Endometrial microvascular endothelial cells (primary cell): ENCODE data around the gene FIP1L1. TPM values are rescaled to one million over a fixed set of nuclear protein-coding genes. Genes with fewer than 3 reads are reported as not detected.
"Not testable (repeated sequence)": the region's sequence is repeated elsewhere in the genome, so short reads cannot be mapped to it uniquely, and the experiment has no call there.

ENCODE experiments used
- in situ Hi-C: cut with HindIII; loops from 2 replicates; pipeline ENCODE4 v1.10.0; 2017; ENCODE audit warnings: low sequenced_read_pairs, low pct_unique_long_range_greater_than_20kb; ENCODE audit errors: inconsistent ontology term
- total RNA-seq: library from RNA; depleted of rRNA; stranded (reverse); fragments of >200 nt; gene quantifications from one replicate; pipeline ENCODE4 v1.2.3, GENCODE V29; 2015; ENCODE audit errors: inconsistent ontology term

Gene FIP1L1
- total RNA-seq, 1 donor from 2014 or later: 38.1 TPM

DNA sequence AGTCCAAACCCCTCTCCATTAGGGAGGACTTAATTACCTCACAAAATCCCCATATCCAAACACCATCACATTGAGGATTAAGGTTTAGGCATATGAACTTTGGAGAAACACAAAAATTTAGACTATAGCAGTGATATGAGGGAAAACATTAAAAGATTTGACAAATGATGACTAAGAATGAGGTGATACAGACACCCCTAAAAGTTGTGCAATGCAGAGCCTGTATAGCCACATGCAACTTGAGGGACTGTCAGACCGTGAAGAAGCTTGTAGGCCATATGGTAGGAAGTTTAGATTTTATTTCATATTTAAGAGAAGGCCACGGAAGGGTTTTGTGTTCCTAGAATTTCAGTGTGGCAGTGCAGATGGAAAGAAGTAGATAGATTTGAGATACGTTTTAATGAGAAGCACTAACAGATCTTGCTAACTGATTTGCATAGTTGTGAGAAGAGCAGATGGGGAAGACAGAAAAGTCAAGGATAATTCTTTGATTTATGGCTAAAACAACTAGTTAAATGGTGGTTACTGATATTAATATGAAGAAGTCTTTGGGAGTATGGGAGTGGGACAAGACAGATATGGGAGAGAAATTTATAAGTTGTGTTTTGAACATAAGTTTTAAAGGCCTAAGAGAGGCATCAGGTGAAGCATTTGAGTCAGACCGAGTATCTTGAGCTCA, 5.5 kb upstream of the FIP1L1 start:
- in situ Hi-C loops: no loop called here

DNA sequence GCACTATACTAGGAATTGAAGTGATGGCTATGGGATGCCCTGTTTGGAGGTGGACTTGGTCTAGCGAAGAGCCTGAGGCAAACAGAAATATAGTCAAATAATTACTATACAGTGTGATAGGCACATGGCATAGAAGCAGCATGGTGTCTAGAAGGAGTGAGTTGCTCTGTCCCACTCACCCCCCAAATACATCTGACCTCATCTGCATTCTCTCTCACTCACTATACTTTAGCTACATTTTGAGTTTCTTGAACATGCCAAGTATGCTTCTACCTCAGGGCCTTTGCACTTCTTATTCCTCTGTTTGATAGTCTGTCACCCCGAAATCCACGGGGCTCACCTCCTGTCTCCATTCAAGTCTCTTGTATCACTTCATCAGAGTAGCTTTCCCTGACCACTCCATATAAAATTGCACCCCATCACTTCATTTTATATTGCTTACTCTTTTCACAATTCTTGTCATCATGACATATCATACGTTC, 2.6 kb upstream of the FIP1L1 start:
- in situ Hi-C loops: no loop called here

DNA sequence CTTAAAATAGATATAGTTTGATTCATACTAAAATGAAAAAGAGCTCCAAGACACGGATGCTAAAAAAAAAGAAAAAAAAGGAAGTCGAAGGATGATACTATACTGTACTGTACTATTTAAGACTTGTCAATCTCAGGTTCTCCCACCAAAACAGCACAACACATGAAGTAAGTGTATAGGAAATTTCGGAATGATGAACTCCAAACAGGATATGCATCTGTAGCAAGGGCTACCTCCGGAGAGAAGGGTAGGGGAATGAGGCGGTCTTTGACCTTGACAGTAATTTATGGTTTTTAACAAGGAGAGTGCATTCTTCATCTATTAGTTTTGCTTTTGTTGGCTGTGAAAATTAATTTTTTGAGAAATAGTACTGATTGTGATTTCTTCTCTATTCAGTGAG, 541 bp upstream of the FIP1L1 start:
- in situ Hi-C loops: no loop called here

DNA sequence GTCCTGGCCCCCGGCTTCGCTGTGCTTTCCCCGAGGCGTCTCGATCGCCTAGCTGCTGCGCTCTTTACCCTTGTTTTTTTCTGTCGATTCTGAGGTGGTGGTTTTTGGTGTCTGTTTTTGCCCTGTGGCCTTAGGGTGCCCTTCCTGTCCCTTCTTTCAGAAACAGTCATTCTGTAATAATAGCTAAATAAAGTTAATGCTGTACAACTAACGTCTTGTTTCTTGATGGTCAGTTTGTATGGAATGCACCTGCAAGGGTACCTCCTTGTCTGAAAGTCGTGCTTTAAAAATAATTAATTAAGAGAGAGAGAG, 686 bp downstream of the FIP1L1 start:
- in situ Hi-C loops: no loop called here

DNA sequence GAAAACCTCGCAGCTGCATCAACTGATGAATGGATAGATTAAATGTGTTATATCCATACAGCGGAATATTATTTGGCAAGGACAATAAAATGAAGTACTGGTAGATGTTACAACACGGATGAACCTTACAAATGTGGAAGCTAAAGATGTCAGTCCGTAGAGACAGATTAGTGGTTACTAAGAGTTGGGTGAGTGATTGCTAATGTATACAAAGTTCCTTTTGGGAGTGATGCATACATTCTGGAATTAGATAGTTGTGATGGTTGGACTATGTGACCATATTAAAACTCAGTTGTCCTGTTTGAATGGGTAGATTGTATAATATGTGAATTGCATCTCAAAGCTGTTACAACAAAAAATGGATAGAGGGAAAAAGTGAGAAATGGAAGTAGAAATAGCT, 2.8 kb downstream of the FIP1L1 start:
- in situ Hi-C loops: no loop called here

DNA sequence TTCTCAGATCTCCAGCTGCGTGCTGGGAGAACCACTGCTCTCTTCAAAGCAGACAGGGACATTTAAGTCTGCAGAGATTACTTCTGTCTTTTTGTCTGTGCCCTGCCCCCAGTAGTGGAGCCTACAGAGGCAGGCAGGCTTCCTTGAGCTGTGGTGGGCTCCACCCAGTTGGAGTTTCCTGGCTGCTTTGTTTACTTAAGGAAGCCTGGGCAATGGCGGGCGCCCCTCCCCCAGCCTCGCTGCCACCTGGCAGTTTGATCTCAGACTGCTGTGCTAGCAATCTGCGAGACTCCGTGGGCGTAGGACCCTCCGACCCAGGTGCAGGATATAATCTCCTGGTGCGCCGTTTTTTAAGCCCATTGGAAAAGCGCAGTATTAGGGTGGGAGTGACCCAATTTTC, 32.0 kb downstream of the FIP1L1 start:
- in situ Hi-C loops: not testable (repeated sequence)

DNA sequence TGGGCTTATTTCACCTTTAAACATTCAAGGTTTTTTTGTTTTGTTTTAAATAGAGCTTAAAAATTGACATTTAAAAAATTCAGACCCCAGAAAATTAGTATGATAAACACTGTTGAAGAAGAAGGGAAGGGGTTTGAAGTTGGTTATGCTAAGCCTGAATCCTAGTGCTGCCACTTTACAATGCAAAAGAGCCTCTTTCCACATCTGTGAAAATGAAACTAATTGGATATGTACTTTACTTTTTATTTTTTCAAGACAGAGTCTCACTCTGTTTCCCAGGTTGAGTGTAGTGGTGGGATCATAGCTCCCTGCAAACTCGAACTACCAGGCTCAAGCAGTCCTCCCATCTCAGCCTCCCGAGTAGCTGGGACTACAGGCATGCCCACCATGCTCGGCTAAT, 41.8 kb downstream of the FIP1L1 start:
- in situ Hi-C loops: no loop called here

DNA sequence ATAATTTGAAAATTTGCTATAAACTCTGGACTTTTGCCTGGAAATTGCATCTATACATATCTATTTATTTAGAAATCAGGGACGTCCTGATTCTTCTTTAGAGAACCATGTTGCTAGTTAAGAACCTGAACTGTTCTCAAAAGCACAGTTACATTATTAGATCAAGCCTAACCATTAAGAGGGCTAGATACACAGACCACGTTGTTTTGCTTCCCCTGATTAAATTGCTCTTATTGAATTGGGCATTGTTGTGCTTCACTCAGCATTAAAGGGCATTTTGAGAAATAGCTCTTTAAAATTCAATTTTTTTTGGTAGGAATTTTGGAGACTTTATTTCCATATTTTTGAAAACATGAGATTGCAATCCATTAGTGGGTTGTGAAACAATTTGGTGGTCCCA, 44.4 kb downstream of the FIP1L1 start:
- in situ Hi-C loops: no loop called here

DNA sequence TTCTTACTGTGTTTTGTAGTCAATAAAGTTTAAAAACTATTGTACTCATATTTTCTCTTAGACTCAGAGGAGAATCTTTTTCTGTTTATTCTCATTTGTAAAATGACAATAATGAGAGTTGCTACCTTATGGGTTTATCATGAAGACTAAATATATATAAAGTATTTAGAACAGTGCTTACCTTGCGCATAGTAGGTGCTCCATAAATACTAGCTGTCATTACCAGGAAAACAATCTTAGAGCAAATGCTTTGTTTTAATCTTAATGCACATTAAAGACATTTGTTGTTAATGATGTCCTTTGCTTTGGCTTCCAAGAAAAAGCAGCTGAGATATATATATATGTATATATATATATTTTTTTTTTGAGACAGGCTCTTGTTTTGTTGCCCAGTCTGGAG, 44.9 kb downstream of the FIP1L1 start:
- in situ Hi-C loops: no loop called here

DNA sequence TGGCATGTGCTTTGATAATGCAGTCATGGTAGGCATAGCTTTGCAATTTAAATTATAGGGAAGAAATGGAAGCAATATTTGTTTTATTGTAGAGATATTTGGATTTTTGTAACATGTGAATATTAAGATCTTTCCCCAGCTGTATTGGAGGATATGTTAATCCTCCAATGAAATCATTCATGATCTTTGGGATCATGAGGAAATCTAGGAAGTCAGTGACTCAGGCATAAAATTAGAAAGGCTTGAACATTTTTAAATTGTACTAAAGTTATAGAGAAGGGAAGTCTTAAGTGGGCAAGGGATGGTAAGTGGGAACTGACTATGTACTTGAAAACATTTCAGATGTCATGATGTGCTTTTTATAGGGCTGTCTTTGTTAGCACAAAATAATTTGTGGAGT, 46.8 kb downstream of the FIP1L1 start:
- in situ Hi-C loops: no loop called here

DNA sequence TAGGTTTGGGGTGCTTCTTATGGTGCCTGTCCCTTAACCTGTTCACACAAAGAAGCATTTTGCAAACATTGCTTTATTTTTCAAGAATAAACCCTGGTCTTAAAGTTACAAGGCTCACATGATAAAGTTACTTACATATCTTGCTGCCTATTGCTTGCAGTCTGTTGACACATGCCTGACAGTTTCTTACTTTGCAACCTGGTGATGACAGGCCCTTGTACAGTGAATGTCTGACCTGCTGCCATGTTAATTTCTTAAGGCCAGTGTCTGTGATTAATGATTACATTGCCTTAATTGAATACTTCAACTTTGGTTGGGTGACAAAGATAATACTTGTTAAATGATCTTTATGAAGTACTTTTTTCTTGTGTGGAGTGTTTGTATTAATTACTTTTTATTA, 49.9 kb downstream of the FIP1L1 start:
- in situ Hi-C loops: no loop called here

DNA sequence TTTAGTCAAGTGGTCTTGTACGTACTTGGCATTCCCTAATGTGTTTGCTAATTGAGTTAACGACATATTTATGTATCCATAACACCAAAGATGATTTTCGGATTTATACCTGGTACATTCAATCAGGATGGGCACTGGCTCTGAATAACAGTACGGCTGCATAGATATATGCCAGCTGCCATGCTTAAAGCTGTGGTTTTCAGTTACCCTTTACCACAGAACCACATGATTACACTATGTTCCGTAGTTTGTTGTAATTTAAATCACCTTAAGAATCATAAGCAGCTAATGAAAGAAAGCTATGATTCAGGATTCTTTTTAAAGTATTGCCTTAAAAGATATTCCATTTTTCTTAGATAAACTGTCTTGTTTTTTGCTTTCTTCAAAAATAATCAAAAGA, 53.6 kb downstream of the FIP1L1 start:
- in situ Hi-C loops: no loop called here

DNA sequence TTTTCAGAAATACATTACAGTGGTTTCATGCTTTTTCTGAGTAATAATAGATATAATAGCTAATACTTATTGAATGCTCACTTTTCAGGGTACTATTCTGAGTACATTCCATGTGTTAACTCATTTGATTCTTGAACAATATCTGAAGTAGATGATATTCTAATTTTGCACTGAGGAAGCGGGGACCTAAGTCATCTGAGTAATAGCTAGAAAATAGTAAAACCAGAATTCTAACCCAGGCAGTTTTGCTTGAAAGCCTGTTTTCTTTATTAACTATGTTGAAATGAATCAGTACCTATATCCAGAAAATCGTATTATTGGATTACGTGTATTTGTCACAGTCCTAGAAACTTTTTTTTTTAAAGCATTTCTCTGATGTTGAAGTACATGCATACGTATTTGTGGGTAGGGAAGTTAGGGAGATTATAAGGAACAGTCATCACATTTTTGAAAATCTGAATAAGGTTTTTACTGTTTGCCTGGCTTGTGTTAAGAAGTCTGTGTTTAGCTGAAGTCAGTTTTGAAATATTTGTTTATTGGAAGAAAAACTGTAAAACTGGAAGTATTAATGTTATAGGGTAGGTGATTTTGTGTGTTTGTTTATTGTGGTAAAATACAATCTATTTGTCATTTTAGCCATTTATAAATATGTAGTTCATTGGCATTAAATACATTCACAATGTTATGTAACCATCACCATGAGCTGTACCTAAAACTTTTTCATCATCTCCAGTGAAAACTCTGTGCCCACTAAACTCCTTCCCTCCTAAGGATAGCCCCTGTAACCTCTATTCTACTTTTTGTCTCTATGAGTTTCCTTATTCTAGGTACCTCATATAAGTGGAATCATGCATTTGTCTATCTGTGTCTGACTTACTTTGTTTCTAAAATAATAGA, 55.3 kb downstream of the FIP1L1 start:
- in situ Hi-C loops: no loop called here

DNA sequence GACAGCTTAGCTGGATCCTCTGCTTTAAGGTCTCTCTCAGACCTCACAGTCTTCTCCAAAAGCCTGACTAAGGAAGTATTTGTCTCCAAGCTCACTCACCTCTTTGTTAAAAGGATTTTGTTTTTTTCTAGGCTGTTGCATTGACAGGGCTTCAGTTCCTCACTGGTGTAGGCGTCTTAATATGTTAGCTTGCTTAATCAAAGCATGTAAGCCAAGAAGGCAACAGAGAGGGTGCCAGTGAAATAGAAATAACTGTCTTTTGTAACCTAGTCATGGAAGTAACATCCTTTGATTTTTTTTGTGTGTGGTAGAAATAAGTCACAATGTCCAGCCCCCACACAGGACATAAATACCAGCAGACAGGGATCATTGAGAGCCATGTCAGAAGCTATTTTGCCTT, 58.8 kb downstream of the FIP1L1 start:
- in situ Hi-C loops: no loop called here

DNA sequence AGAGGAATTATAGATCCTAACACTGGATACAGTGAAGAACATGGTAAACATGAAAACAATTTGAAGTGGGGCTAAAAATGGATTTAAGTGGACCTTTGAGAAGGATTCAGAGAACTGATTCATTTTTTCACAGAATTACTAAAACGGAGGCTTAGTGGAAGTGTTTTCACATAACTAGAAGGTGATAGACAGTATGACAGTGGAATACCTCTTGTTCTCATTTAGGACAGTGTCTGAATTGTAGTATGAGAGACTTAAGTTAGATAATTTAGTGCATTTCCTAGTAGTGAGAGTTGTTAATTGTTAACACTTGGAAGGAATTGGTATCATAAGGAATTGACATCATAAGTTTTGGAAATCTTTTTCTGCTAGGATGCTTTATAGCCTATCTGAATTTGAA, 64.1 kb downstream of the FIP1L1 start:
- in situ Hi-C loops: no loop called here

DNA sequence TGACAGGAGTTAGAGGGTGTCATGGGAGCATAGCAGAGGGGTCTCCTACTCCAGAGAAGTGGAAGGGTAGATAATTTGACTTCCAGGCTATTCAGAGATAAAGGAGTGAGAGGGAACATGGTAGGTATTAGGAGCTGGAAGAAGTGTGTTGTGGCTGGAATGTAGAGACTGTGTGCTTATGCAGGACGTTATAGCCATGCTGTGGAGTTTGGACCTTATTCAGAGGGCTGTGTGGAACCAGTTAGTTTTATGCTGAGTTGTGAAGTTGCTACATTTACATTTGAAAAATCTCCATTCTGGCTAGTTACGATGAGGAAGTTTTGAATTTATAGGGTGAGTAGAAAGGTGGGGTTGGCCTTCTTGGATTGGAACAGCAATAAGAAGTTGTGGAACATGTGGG, 67.5 kb downstream of the FIP1L1 start:
- in situ Hi-C loops: no loop called here

DNA sequence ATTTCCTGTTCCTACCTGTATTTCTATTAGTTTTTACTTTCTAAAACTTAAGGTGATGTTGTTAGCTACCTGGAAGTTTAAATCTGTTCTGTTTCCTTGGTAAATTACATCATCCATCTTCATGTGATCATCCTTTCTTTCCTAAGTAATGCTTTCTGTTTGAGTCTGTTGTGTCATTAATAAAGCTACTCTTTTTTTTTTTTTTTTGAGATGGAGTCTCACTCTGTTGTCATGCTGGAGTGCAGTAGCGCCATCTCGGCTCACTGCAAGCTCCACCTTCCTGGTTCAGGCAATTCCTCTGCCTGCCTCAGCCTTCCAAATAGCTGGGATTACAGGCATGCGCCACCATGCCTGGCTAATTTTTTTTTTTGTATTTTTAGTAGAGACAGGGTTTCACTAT, 73.3 kb downstream of the FIP1L1 start:
- in situ Hi-C loops: no loop called here

DNA sequence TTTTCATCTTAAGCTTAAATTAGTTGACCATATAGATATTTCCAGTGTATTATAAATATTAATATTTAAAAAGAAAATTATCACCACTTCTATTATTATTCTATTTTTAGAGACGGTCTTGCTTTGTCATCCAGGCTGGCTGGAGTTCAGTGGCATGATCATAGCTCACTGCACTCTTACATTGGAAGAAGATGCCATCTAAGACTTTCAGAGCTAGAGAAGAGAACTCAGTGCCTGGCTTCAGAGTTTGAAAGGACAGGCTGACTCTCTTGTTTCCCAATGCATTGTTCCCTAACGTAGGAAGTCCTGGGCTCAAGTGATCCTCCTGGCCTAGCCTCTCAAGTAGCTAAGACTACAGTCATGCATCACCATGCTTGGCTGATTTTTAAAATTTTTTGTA, 75.9 kb downstream of the FIP1L1 start:
- in situ Hi-C loops: no loop called here

DNA sequence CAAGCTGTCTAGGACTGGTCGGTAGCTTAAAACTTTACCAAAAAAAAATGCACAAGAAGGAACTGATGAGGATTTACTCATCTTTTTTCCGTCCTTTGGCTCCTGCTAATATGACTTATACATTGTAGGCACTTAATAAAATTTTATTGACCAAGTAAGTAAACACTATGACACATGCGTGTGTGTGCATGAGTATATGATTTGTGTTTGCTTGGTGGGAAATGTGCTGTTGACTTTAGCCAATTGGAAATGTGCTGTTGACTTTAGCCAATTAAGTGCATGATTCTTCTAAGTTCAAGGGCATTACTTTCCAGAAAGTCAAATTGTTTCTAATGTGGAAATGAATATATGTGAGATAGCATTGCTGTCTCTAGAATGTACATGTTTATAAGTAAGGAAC, 78.3 kb downstream of the FIP1L1 start:
- in situ Hi-C loops: no loop called here

DNA sequence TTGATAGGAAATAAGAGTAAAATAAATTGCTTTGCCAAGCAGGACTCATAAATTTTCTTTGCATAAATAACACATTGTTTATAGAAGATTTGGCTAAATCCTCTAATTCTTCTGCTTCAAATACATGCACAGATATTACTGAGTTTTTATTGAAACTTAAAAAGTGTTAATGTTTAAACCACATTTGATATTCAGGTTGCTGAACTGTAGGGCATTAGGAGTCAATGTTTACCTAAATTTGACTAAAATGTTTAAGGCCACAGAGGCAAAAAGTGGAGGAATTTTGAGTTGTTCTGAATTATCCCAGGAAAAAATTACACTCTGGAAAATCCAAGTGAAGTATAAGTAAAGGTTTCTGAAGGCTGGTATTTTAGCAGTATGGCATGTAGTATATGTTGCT, 78.7 kb downstream of the FIP1L1 start:
- in situ Hi-C loops: no loop called here
